HG03064 (cell line): ENCODE measurements around the gene KRTAP3-2.
"Not testable (repeated sequence)": the region's sequence is repeated elsewhere in the genome, so short reads cannot be mapped to it uniquely, and the experiment has no call there.

ENCODE experiments used
- ATAC-seq: cut with Tn5 transposase; IDR thresholded peaks from one replicate; pipeline ENCODE4 v1.9.1; 2021; ENCODE audit warnings: low read depth; ENCODE audit not compliant: unreplicated experiment

KRTAP3-2 gene

GRCh38 chr17:40999563-40999962, at the start of gene KRTAP3-2:
Gene KRTAP3-2 (minus strand): TSS chr17:40999906. CDS start chr17:40999853, 53 bp downstream.
- not testable (repeated sequence) for ATAC-seq

- no peak for ATAC-seq
These were observed 49.4 kb upstream of the KRTAP3-2 start for GRCh38 chr17:41049110-41049509.

- no peak for ATAC-seq
These were observed 48.7 kb upstream of the KRTAP3-2 start for GRCh38 chr17:41048441-41048840.

GRCh38 chr17:41046735-41047465, 47.2 kb upstream of the KRTAP3-2 start, which contains the start of gene KRTAP2-1:
Gene KRTAP2-1 (minus strand): TSS chr17:41047316. CDS start chr17:41047267, 49 bp downstream.
- ATAC-seq, result not testable (repeated sequence)

GRCh38 chr17:41042953-41043352, 43.2 kb upstream of the KRTAP3-2 start:
- ATAC-seq, result no peak

GRCh38 chr17:41040783-41041571, 41.3 kb upstream of the KRTAP3-2 start, which contains the start of gene KRTAP1-1:
Gene KRTAP1-1 (minus strand): TSS chr17:41041450. CDS start chr17:41041397, 53 bp downstream.
- not testable (repeated sequence) for ATAC-seq

GRCh38 chr17:41037853-41038350, 38.2 kb upstream of the KRTAP3-2 start:
- no peak for ATAC-seq

- ATAC-seq, result not testable (repeated sequence)
These were observed 34.7 kb upstream of the KRTAP3-2 start, which contains the start of gene KRTAP1-3 for GRCh38 chr17:41034346-41034935. Gene KRTAP1-3 (minus strand): TSS chr17:41034874. CDS start chr17:41034821, 53 bp downstream.

GRCh38 chr17:41029633-41030245, 30.0 kb upstream of the KRTAP3-2 start, which contains the start of gene KRTAP1-4:
Gene KRTAP1-4 (minus strand): TSS chr17:41030195. CDS start chr17:41030078, 117 bp downstream.
- no peak for ATAC-seq

- no peak for ATAC-seq
These were observed 27.2 kb upstream of the KRTAP3-2 start, which contains the start of gene KRTAP1-5 for GRCh38 chr17:41026715-41027471. Gene KRTAP1-5 (minus strand): TSS chr17:41027208. CDS start chr17:41027155, 53 bp downstream.

GRCh38 chr17:41024697-41025096, 25.0 kb upstream of the KRTAP3-2 start:
- no peak for ATAC-seq

- no peak for ATAC-seq
These were observed 20.6 kb upstream of the KRTAP3-2 start for GRCh38 chr17:41020336-41020735.

GRCh38 chr17:41019415-41019814, 19.7 kb upstream of the KRTAP3-2 start:
- ATAC-seq, result no peak

- no peak for ATAC-seq
These were observed 18.8 kb upstream of the KRTAP3-2 start for GRCh38 chr17:41018541-41018940.

GRCh38 chr17:41016578-41017215, 17.0 kb upstream of the KRTAP3-2 start:
- ATAC-seq, result no peak

- no peak for ATAC-seq
These were observed 15.7 kb upstream of the KRTAP3-2 start for GRCh38 chr17:41015454-41015853.

GRCh38 chr17:41013606-41014005, 13.9 kb upstream of the KRTAP3-2 start:
- ATAC-seq, result no peak

GRCh38 chr17:41013181-41013580, 13.5 kb upstream of the KRTAP3-2 start:
- no peak for ATAC-seq
